ENCODE results near the gene UCP1. TPM values are rescaled to one million over a fixed set of nuclear protein-coding genes. Genes with fewer than 3 reads are reported as not detected.

UCP1 gene
- polyA plus RNA-seq, 3 donors = not detected

GRCh38 chr4:140579278-140579677 is 10.5 kb upstream of the UCP1 start:
- no peaks in the 10 kb centered on the region for H4K20me1 ChIP-seq (ENCODE audit: insufficient read depth, low read length)
- no peaks in the 10 kb centered on the region for H3K4me1 ChIP-seq (ENCODE audit: control insufficient read depth in 1 of 2, insufficient read depth in 2 of 2, low read length in 2 of 2)
- H3K36me3 ChIP-seq (replicated peaks in 1 of 2; ENCODE audit: control insufficient read depth in 1 of 2, insufficient read depth in 2 of 2, low read length in 2 of 2) = no peaks in the 10 kb centered on the region
- Mint-ChIP-seq H3K36me3 (no peaks in the 10 kb centered on the region), H3K4me1 (no peaks in the 10 kb centered on the region), H3K9me3 (peaks cover 0 to 3% (median 0%) of the 10 kb centered on the region in 7 donors), H3K27me3 (ENCODE audit: low read depth in 3 of 3) (peaks cover 34 to 51% (median 36%) of the 10 kb centered on the region in 3 donors), H3K4me3 (peak overlapping the region in 1 of 2 donors; percentile 39), H3K27ac (peak overlapping the region in 1 of 7 donors; percentile 40)
- H3K27ac ChIP-seq (ENCODE audit: low read depth in 1 of 2, low read length in 2 of 2) = no peak overlapping the region
- H3K4me3 ChIP-seq (replicated peaks in 1 of 3; ENCODE audit: low read depth in 2 of 3, low read length in 3 of 3) = no peak overlapping the region
- no peak overlapping the region for H3K9ac ChIP-seq (ENCODE audit: insufficient read depth, low read length, poor library complexity, severe bottlenecking)
- no peaks in the 10 kb centered on the region for H3K79me2 ChIP-seq (ENCODE audit: insufficient read depth, low read length)
- no peak for DNase-seq
- H3K9me3 ChIP-seq (replicated peaks in 1 of 2; ENCODE audit: control insufficient read depth in 1 of 2, insufficient read depth in 1 of 2, low read length in 2 of 2) = peaks cover 0 to 6% of the 10 kb centered on the region in 2 donors
- H3K4me2 ChIP-seq (replicated peaks; ENCODE audit: extremely low read depth, low read length, poor library complexity, severe bottlenecking) = no peak overlapping the region
- 15% methylated on average over 14 of the region's 27 CpGs for WGBS (ENCODE audit: insufficient coverage)
- no peak for TF ChIP-seq CTCF (IDR thresholded peaks at IDR 0.05)
- intact Hi-C loops (cut with micrococcal nuclease) = no loop called here
- H3K27me3 ChIP-seq (ENCODE audit: control insufficient read depth in 2 of 2, insufficient read depth in 2 of 2, low read length in 2 of 2) = peaks cover 28 to 40% of the 10 kb centered on the region in 2 donors
- H2AFZ ChIP-seq (ENCODE audit: insufficient read depth, low read depth, low read length, poor library complexity, severe bottlenecking) = no peak overlapping the region

GRCh38 chr4:140575489-140575888 is 6.7 kb upstream of the UCP1 start:
- Histone ChIP-seq H3K36me3 (replicated peaks in 1 of 2; ENCODE audit: control insufficient read depth in 1 of 2, insufficient read depth in 2 of 2, low read length in 2 of 2) (no peaks in the 10 kb centered on the region), H3K4me1 (ENCODE audit: control insufficient read depth in 1 of 2, insufficient read depth in 2 of 2, low read length in 2 of 2) (no peaks in the 10 kb centered on the region), H3K4me3 (replicated peaks in 1 of 3; ENCODE audit: low read depth in 2 of 3, low read length in 3 of 3) (no peak overlapping the region), H3K9ac (ENCODE audit: insufficient read depth, low read length, poor library complexity, severe bottlenecking) (no peak overlapping the region), H3K27ac (ENCODE audit: low read depth in 1 of 2, low read length in 2 of 2) (no peak overlapping the region), H3K4me2 (replicated peaks; ENCODE audit: extremely low read depth, low read length, poor library complexity, severe bottlenecking) (no peak overlapping the region), H3K27me3 (ENCODE audit: control insufficient read depth in 2 of 2, insufficient read depth in 2 of 2, low read length in 2 of 2) (peaks cover 43 to 47% of the 10 kb centered on the region in 2 donors), H4K20me1 (ENCODE audit: insufficient read depth, low read length) (no peaks in the 10 kb centered on the region), H3K9me3 (replicated peaks in 1 of 2; ENCODE audit: control insufficient read depth in 1 of 2, insufficient read depth in 1 of 2, low read length in 2 of 2) (peaks cover 5 to 15% of the 10 kb centered on the region in 2 donors), H2AFZ (ENCODE audit: insufficient read depth, low read depth, low read length, poor library complexity, severe bottlenecking) (no peak overlapping the region), H3K79me2 (ENCODE audit: insufficient read depth, low read length) (no peaks in the 10 kb centered on the region)
- Mint-ChIP-seq H3K27ac (no peak overlapping the region), H3K9me3 (peaks cover 2 to 22% (median 15%) of the 10 kb centered on the region in 7 donors), H3K36me3 (no peaks in the 10 kb centered on the region), H3K27me3 (ENCODE audit: low read depth in 3 of 3) (peaks cover 46 to 64% (median 57%) of the 10 kb centered on the region in 3 donors), H3K4me3 (no peak overlapping the region), H3K4me1 (no peaks in the 10 kb centered on the region)
- DNase-seq = no peak
- intact Hi-C loops (cut with micrococcal nuclease) = no loop called here
- no CpG with 5 or more reads among the region's 4 CpGs for WGBS (ENCODE audit: insufficient coverage)
- no peak for TF ChIP-seq CTCF (IDR thresholded peaks at IDR 0.05)
